Muscle layer of colon (tissue), 2 donors: ENCODE results near the gene MGLL.

Experiments used
- H3K27ac ChIP-seq: one replicate; pipeline ENCODE4 v1.7.0; 2013; ENCODE audit warnings: low read depth, mild to moderate bottlenecking, low read length, moderate library complexity
- H3K27me3 ChIP-seq, 2 donors: one replicate each; pipeline ENCODE4 v1.7.0; 2013; ENCODE audit warnings: low read length in 2 of 2, mild to moderate bottlenecking in 2 of 2; ENCODE audit not compliant: insufficient read depth in 2 of 2, control insufficient read depth in 1 of 2
- H3K36me3 ChIP-seq: one replicate; pipeline ENCODE4 v1.7.0; 2013; ENCODE audit warnings: mild to moderate bottlenecking, low read length; ENCODE audit not compliant: insufficient read depth
- H3K4me1 ChIP-seq: one replicate; pipeline ENCODE4 v1.7.0; 2013; ENCODE audit warnings: mild to moderate bottlenecking, low read length; ENCODE audit not compliant: insufficient read depth
- H3K4me3 ChIP-seq, 2 donors: one replicate each; pipeline ENCODE4 v1.7.0; 2013; ENCODE audit warnings: low read length in 2 of 2, low read depth in 1 of 2, mild to moderate bottlenecking in 1 of 2, moderate library complexity in 1 of 2
- H3K9ac ChIP-seq: one replicate; pipeline ENCODE4 v1.7.0; 2013; ENCODE audit warnings: low read length
- H3K9me3 ChIP-seq: one replicate; pipeline ENCODE4 v1.7.0; 2013; ENCODE audit warnings: mild to moderate bottlenecking, low read length
- donor health status: abdominal sarcoma.
- donor health status: Adenocarcinoma of cecum.

Gene MGLL

GRCh38 chr3:127768346-127769008 lies 53.8 kb downstream of the MGLL start:
- H3K9ac ChIP-seq, result no peak overlapping the region
- no peaks in the 10 kb centered on the region for H3K36me3 ChIP-seq
- no peaks in the 10 kb centered on the region for H3K27me3 ChIP-seq
- H3K27ac ChIP-seq, result no peak overlapping the region
- H3K4me1 ChIP-seq, result peaks cover 8% of the 10 kb centered on the region
- no peaks in the 10 kb centered on the region for H3K9me3 ChIP-seq
- no peak overlapping the region for H3K4me3 ChIP-seq

- no peaks in the 10 kb centered on the region for H3K27me3 ChIP-seq
- H3K27ac ChIP-seq, result no peak overlapping the region
- no peak overlapping the region for H3K9ac ChIP-seq
- no peak overlapping the region for H3K4me3 ChIP-seq
- peaks cover 21% of the 10 kb centered on the region for H3K4me1 ChIP-seq
- H3K9me3 ChIP-seq, result no peaks in the 10 kb centered on the region
- no peaks in the 10 kb centered on the region for H3K36me3 ChIP-seq
These were observed 55.2 kb downstream of the MGLL start for GRCh38 chr3:127767126-127767525.

- H3K9ac ChIP-seq, result no peak overlapping the region
- no peaks in the 10 kb centered on the region for H3K27me3 ChIP-seq
- H3K4me1 ChIP-seq, result peaks cover 35% of the 10 kb centered on the region
- no peaks in the 10 kb centered on the region for H3K36me3 ChIP-seq
- no peak overlapping the region for H3K27ac ChIP-seq
- H3K4me3 ChIP-seq, result no peak overlapping the region
- H3K9me3 ChIP-seq, result no peaks in the 10 kb centered on the region
These were observed 56.6 kb downstream of the MGLL start for GRCh38 chr3:127765735-127766134.

GRCh38 chr3:127764841-127765362 lies 57.4 kb downstream of the MGLL start:
- no peak overlapping the region for H3K4me3 ChIP-seq
- no peak overlapping the region for H3K27ac ChIP-seq
- peaks cover 38% of the 10 kb centered on the region for H3K4me1 ChIP-seq
- H3K9me3 ChIP-seq, result no peaks in the 10 kb centered on the region
- H3K9ac ChIP-seq, result no peak overlapping the region
- no peaks in the 10 kb centered on the region for H3K36me3 ChIP-seq
- H3K27me3 ChIP-seq, result no peaks in the 10 kb centered on the region

- Histone ChIP-seq H3K4me3 (no peak overlapping the region), H3K9ac (no peak overlapping the region), H3K27ac (no peak overlapping the region), H3K4me1 (peaks cover 38% of the 10 kb centered on the region), H3K27me3 (no peaks in the 10 kb centered on the region), H3K9me3 (no peaks in the 10 kb centered on the region), H3K36me3 (peaks cover 1% of the 10 kb centered on the region)
These were observed 58.0 kb downstream of the MGLL start for GRCh38 chr3:127764301-127764700.

GRCh38 chr3:127763816-127764215 lies 58.5 kb downstream of the MGLL start:
- no peak overlapping the region for H3K4me3 ChIP-seq
- H3K4me1 ChIP-seq, result peaks cover 38% of the 10 kb centered on the region

GRCh38 chr3:127763337-127763736 lies 59.0 kb downstream of the MGLL start:
- peaks cover 38% of the 10 kb centered on the region for H3K4me1 ChIP-seq
- no peaks in the 10 kb centered on the region for H3K9me3 ChIP-seq
- no peak overlapping the region for H3K4me3 ChIP-seq
- no peak overlapping the region for H3K9ac ChIP-seq
- H3K27me3 ChIP-seq, result no peaks in the 10 kb centered on the region
- peaks cover 3% of the 10 kb centered on the region for H3K36me3 ChIP-seq
- no peak overlapping the region for H3K27ac ChIP-seq

More at GRCh38 chr3:127763816-127764215, 58.5 kb downstream of the MGLL start:
- no peaks in the 10 kb centered on the region for H3K9me3 ChIP-seq
- no peaks in the 10 kb centered on the region for H3K27me3 ChIP-seq
- H3K27ac ChIP-seq, result no peak overlapping the region
- peaks cover 3% of the 10 kb centered on the region for H3K36me3 ChIP-seq
- no peak overlapping the region for H3K9ac ChIP-seq

GRCh38 chr3:127762787-127763105 lies 59.6 kb downstream of the MGLL start:
- peak overlapping the region in 1 of 2 donors; percentile 36 for H3K4me3 ChIP-seq
- H3K9ac ChIP-seq, result no peak overlapping the region

GRCh38 chr3:127762077-127762786 lies 60.1 kb downstream of the MGLL start:
- H3K4me1 ChIP-seq, result peaks cover 38% of the 10 kb centered on the region
- peaks cover 3% of the 10 kb centered on the region for H3K36me3 ChIP-seq
- no peaks in the 10 kb centered on the region for H3K9me3 ChIP-seq
- peak overlapping the region in 1 of 2 donors; percentile 36 for H3K4me3 ChIP-seq
- peak overlapping the region; percentile 35 for H3K27ac ChIP-seq
- H3K9ac ChIP-seq, result no peak overlapping the region
- H3K27me3 ChIP-seq, result no peaks in the 10 kb centered on the region

More at GRCh38 chr3:127762787-127763105, 59.6 kb downstream of the MGLL start:
- Histone ChIP-seq H3K27ac (no peak overlapping the region), H3K9me3 (no peaks in the 10 kb centered on the region), H3K27me3 (no peaks in the 10 kb centered on the region), H3K4me1 (peaks cover 38% of the 10 kb centered on the region), H3K36me3 (peaks cover 3% of the 10 kb centered on the region)

GRCh38 chr3:127761441-127761801 lies 60.9 kb downstream of the MGLL start:
- Histone ChIP-seq H3K4me3 (peak overlapping the region in 1 of 2 donors; percentile 36), H3K9me3 (no peaks in the 10 kb centered on the region), H3K4me1 (peaks cover 38% of the 10 kb centered on the region), H3K27ac (peak overlapping the region; percentile 35), H3K9ac (no peak overlapping the region), H3K36me3 (peaks cover 3% of the 10 kb centered on the region), H3K27me3 (no peaks in the 10 kb centered on the region)

- H3K27me3 ChIP-seq, result no peaks in the 10 kb centered on the region
- H3K4me1 ChIP-seq, result peaks cover 38% of the 10 kb centered on the region
- no peak overlapping the region for H3K9ac ChIP-seq
- H3K4me3 ChIP-seq, result no peak overlapping the region
- H3K36me3 ChIP-seq, result peaks cover 3% of the 10 kb centered on the region
- H3K9me3 ChIP-seq, result no peaks in the 10 kb centered on the region
- H3K27ac ChIP-seq, result peak overlapping the region; percentile 35
These were observed 61.4 kb downstream of the MGLL start for GRCh38 chr3:127760791-127761440.
